GM10847 (cell line): ENCODE results near the gene CRMP1.

ENCODE experiments used
- POLR2A ChIP-seq: IDR thresholded peaks from 2 replicates; pipeline ENCODE4 v1.6.1; 2011; ENCODE audit not compliant: insufficient read length; ENCODE audit errors: extremely low read depth

Gene CRMP1

GRCh38 chr4:5826437-5827107, 66.3 kb downstream of the CRMP1 start:
- no peak for TF ChIP-seq POLR2A

GRCh38 chr4:5825321-5826041, 67.4 kb downstream of the CRMP1 start:
- no peak for TF ChIP-seq POLR2A

- no peak for TF ChIP-seq POLR2A
Measured at GRCh38 chr4:5824635-5825034, 68.3 kb downstream of the CRMP1 start.

- TF ChIP-seq POLR2A: no peak
Measured at GRCh38 chr4:5824227-5824626, 68.7 kb downstream of the CRMP1 start.

- TF ChIP-seq POLR2A: no peak
Measured at GRCh38 chr4:5823542-5824211, 69.2 kb downstream of the CRMP1 start.

- no peak for TF ChIP-seq POLR2A
Measured at GRCh38 chr4:5822619-5823018, 70.3 kb downstream of the CRMP1 start.

GRCh38 chr4:5821665-5822358, 71.1 kb downstream of the CRMP1 start:
- no peak for TF ChIP-seq POLR2A

- TF ChIP-seq POLR2A: no peak
Measured at GRCh38 chr4:5816851-5817375, 76.0 kb downstream of the CRMP1 start.

- TF ChIP-seq POLR2A: no peak
Measured at GRCh38 chr4:5816101-5816500, 76.8 kb downstream of the CRMP1 start.

- no peak for TF ChIP-seq POLR2A
Measured at GRCh38 chr4:5815641-5816040, 77.2 kb downstream of the CRMP1 start.

GRCh38 chr4:5814421-5814820, 78.5 kb downstream of the CRMP1 start:
- no peak for TF ChIP-seq POLR2A

GRCh38 chr4:5813882-5814255, 79.0 kb downstream of the CRMP1 start:
- TF ChIP-seq POLR2A: no peak

- TF ChIP-seq POLR2A: no peak
Measured at GRCh38 chr4:5812506-5813229, 80.2 kb downstream of the CRMP1 start.

GRCh38 chr4:5810770-5811430, 82.0 kb downstream of the CRMP1 start:
- no peak for TF ChIP-seq POLR2A
